ENCODE data around the gene CENPX. TPM values are rescaled to one million over a fixed set of nuclear protein-coding genes. Genes with fewer than 3 reads are reported as not detected.

CENPX gene
- polyA plus RNA-seq, 2 donors: 86.8 to 117 TPM

GRCh38 chr17:82061047-82061925 is 38.6 kb upstream of the CENPX start:
- Histone ChIP-seq H3K27me3 (ENCODE audit: control insufficient read depth in 1 of 2, insufficient read depth in 2 of 2, low read length in 2 of 2) (no peaks in the 10 kb centered on the region), H3K9me3 (ENCODE audit: control insufficient read depth in 2 of 2, insufficient read depth in 1 of 2, low read depth in 1 of 2, low read length in 1 of 2) (no peaks in the 10 kb centered on the region), H3K4me3 (ENCODE audit: low read depth in 1 of 2, low read length in 2 of 2) (no peak overlapping the region), H3K27ac (ENCODE audit: low read depth in 2 of 2, low read length in 1 of 2) (no peak overlapping the region), H3K36me3 (ENCODE audit: control insufficient read depth in 2 of 2, insufficient read depth in 2 of 2, low read length in 1 of 2) (peaks cover 13 to 72% of the 10 kb centered on the region in 2 donors), H3K4me1 (ENCODE audit: control insufficient read depth in 2 of 2, insufficient read depth in 2 of 2, low read length in 1 of 2) (peaks cover 3 to 13% of the 10 kb centered on the region in 2 donors)
- 79 to 88% methylated on average over 33 to 34 of the region's 34 CpGs for WGBS, 2 donors

GRCh38 chr17:82060614-82061013 is 37.9 kb upstream of the CENPX start:
- WGBS, 2 donors: 82 to 83% methylated on average over 13 to 14 of the region's 14 CpGs
- Histone ChIP-seq H3K36me3 (ENCODE audit: control insufficient read depth in 2 of 2, insufficient read depth in 2 of 2, low read length in 1 of 2) (peaks cover 17 to 79% of the 10 kb centered on the region in 2 donors), H3K9me3 (ENCODE audit: control insufficient read depth in 2 of 2, insufficient read depth in 1 of 2, low read depth in 1 of 2, low read length in 1 of 2) (no peaks in the 10 kb centered on the region), H3K27me3 (ENCODE audit: control insufficient read depth in 1 of 2, insufficient read depth in 2 of 2, low read length in 2 of 2) (no peaks in the 10 kb centered on the region), H3K27ac (ENCODE audit: low read depth in 2 of 2, low read length in 1 of 2) (no peak overlapping the region), H3K4me3 (ENCODE audit: low read depth in 1 of 2, low read length in 2 of 2) (no peak overlapping the region), H3K4me1 (ENCODE audit: control insufficient read depth in 2 of 2, insufficient read depth in 2 of 2, low read length in 1 of 2) (peaks cover 0 to 10% of the 10 kb centered on the region in 2 donors)

GRCh38 chr17:82060001-82060380 is 37.3 kb upstream of the CENPX start:
- H3K4me3 ChIP-seq (ENCODE audit: low read depth in 1 of 2, low read length in 2 of 2): no peak overlapping the region
- peaks cover 18 to 84% of the 10 kb centered on the region in 2 donors for H3K36me3 ChIP-seq (ENCODE audit: control insufficient read depth in 2 of 2, insufficient read depth in 2 of 2, low read length in 1 of 2)
- H3K27me3 ChIP-seq (ENCODE audit: control insufficient read depth in 1 of 2, insufficient read depth in 2 of 2, low read length in 2 of 2): no peaks in the 10 kb centered on the region
- peaks cover 0 to 10% of the 10 kb centered on the region in 2 donors for H3K4me1 ChIP-seq (ENCODE audit: control insufficient read depth in 2 of 2, insufficient read depth in 2 of 2, low read length in 1 of 2)
- 81 to 87% methylated on average over 16 of the region's 16 CpGs for WGBS, 2 donors
- no peaks in the 10 kb centered on the region for H3K9me3 ChIP-seq (ENCODE audit: control insufficient read depth in 2 of 2, insufficient read depth in 1 of 2, low read depth in 1 of 2, low read length in 1 of 2)
- H3K27ac ChIP-seq (ENCODE audit: low read depth in 2 of 2, low read length in 1 of 2): no peak overlapping the region

- Histone ChIP-seq H3K36me3 (ENCODE audit: control insufficient read depth in 2 of 2, insufficient read depth in 2 of 2, low read length in 1 of 2) (peaks cover 23 to 90% of the 10 kb centered on the region in 2 donors), H3K27me3 (ENCODE audit: control insufficient read depth in 1 of 2, insufficient read depth in 2 of 2, low read length in 2 of 2) (no peaks in the 10 kb centered on the region), H3K27ac (ENCODE audit: low read depth in 2 of 2, low read length in 1 of 2) (no peak overlapping the region), H3K9me3 (ENCODE audit: control insufficient read depth in 2 of 2, insufficient read depth in 1 of 2, low read depth in 1 of 2, low read length in 1 of 2) (no peaks in the 10 kb centered on the region), H3K4me1 (ENCODE audit: control insufficient read depth in 2 of 2, insufficient read depth in 2 of 2, low read length in 1 of 2) (peaks cover 0 to 7% of the 10 kb centered on the region in 2 donors), H3K4me3 (ENCODE audit: low read depth in 1 of 2, low read length in 2 of 2) (no peak overlapping the region)
- 78 to 86% methylated on average over 19 of the region's 19 CpGs for WGBS, 2 donors
These were observed 36.8 kb upstream of the CENPX start for GRCh38 chr17:82059272-82060000.

- H3K4me3 ChIP-seq (ENCODE audit: low read depth in 1 of 2, low read length in 2 of 2): no peak overlapping the region
- peaks cover 24 to 93% of the 10 kb centered on the region in 2 donors for H3K36me3 ChIP-seq (ENCODE audit: control insufficient read depth in 2 of 2, insufficient read depth in 2 of 2, low read length in 1 of 2)
- H3K27me3 ChIP-seq (ENCODE audit: control insufficient read depth in 1 of 2, insufficient read depth in 2 of 2, low read length in 2 of 2): no peaks in the 10 kb centered on the region
- peaks cover 0 to 2% of the 10 kb centered on the region in 2 donors for H3K4me1 ChIP-seq (ENCODE audit: control insufficient read depth in 2 of 2, insufficient read depth in 2 of 2, low read length in 1 of 2)
- H3K9me3 ChIP-seq (ENCODE audit: control insufficient read depth in 2 of 2, insufficient read depth in 1 of 2, low read depth in 1 of 2, low read length in 1 of 2): no peaks in the 10 kb centered on the region
- no peak overlapping the region for H3K27ac ChIP-seq (ENCODE audit: low read depth in 2 of 2, low read length in 1 of 2)
- 84 to 88% methylated on average over 10 of the region's 10 CpGs for WGBS, 2 donors
These were observed 36.2 kb upstream of the CENPX start for GRCh38 chr17:82058855-82059249.

GRCh38 chr17:82058230-82058854 is 35.7 kb upstream of the CENPX start:
- Histone ChIP-seq H3K4me1 (ENCODE audit: control insufficient read depth in 2 of 2, insufficient read depth in 2 of 2, low read length in 1 of 2) (no peaks in the 10 kb centered on the region), H3K36me3 (ENCODE audit: control insufficient read depth in 2 of 2, insufficient read depth in 2 of 2, low read length in 1 of 2) (peaks cover 26 to 95% of the 10 kb centered on the region in 2 donors), H3K9me3 (ENCODE audit: control insufficient read depth in 2 of 2, insufficient read depth in 1 of 2, low read depth in 1 of 2, low read length in 1 of 2) (no peaks in the 10 kb centered on the region), H3K4me3 (ENCODE audit: low read depth in 1 of 2, low read length in 2 of 2) (no peak overlapping the region), H3K27me3 (ENCODE audit: control insufficient read depth in 1 of 2, insufficient read depth in 2 of 2, low read length in 2 of 2) (no peaks in the 10 kb centered on the region), H3K27ac (ENCODE audit: low read depth in 2 of 2, low read length in 1 of 2) (no peak overlapping the region)
- 67 to 70% methylated on average over 17 of the region's 17 CpGs for WGBS, 2 donors

- 81% methylated on average over 29 of the region's 29 CpGs for WGBS, 2 donors
- peaks cover 23 to 85% of the 10 kb centered on the region in 2 donors for H3K36me3 ChIP-seq (ENCODE audit: control insufficient read depth in 2 of 2, insufficient read depth in 2 of 2, low read length in 1 of 2)
- H3K27me3 ChIP-seq (ENCODE audit: control insufficient read depth in 1 of 2, insufficient read depth in 2 of 2, low read length in 2 of 2): no peaks in the 10 kb centered on the region
- H3K4me3 ChIP-seq (ENCODE audit: low read depth in 1 of 2, low read length in 2 of 2): no peak overlapping the region
- no peaks in the 10 kb centered on the region for H3K9me3 ChIP-seq (ENCODE audit: control insufficient read depth in 2 of 2, insufficient read depth in 1 of 2, low read depth in 1 of 2, low read length in 1 of 2)
- peaks cover 7 to 9% of the 10 kb centered on the region in 2 donors for H3K4me1 ChIP-seq (ENCODE audit: control insufficient read depth in 2 of 2, insufficient read depth in 2 of 2, low read length in 1 of 2)
- H3K27ac ChIP-seq (ENCODE audit: low read depth in 2 of 2, low read length in 1 of 2): no peak overlapping the region
These were observed 34.3 kb upstream of the CENPX start for GRCh38 chr17:82056729-82057621.

GRCh38 chr17:82055965-82056728 is 33.5 kb upstream of the CENPX start:
- Histone ChIP-seq H3K4me3 (ENCODE audit: low read depth in 1 of 2, low read length in 2 of 2) (no peak overlapping the region), H3K9me3 (ENCODE audit: control insufficient read depth in 2 of 2, insufficient read depth in 1 of 2, low read depth in 1 of 2, low read length in 1 of 2) (no peaks in the 10 kb centered on the region), H3K4me1 (ENCODE audit: control insufficient read depth in 2 of 2, insufficient read depth in 2 of 2, low read length in 1 of 2) (peaks cover 7 to 9% of the 10 kb centered on the region in 2 donors), H3K36me3 (ENCODE audit: control insufficient read depth in 2 of 2, insufficient read depth in 2 of 2, low read length in 1 of 2) (peaks cover 23 to 78% of the 10 kb centered on the region in 2 donors), H3K27me3 (ENCODE audit: control insufficient read depth in 1 of 2, insufficient read depth in 2 of 2, low read length in 2 of 2) (no peaks in the 10 kb centered on the region), H3K27ac (ENCODE audit: low read depth in 2 of 2, low read length in 1 of 2) (no peak overlapping the region)
- 87 to 88% methylated on average over 28 of the region's 28 CpGs for WGBS, 2 donors
